HG03139 (cell line): Measurements from ENCODE around the gene PIP4P1.

Source experiments
- ATAC-seq: cut with Tn5 transposase; IDR thresholded peaks from one replicate; pipeline ENCODE4 v1.9.1; 2021; ENCODE audit not compliant: unreplicated experiment

Gene PIP4P1

DNA sequence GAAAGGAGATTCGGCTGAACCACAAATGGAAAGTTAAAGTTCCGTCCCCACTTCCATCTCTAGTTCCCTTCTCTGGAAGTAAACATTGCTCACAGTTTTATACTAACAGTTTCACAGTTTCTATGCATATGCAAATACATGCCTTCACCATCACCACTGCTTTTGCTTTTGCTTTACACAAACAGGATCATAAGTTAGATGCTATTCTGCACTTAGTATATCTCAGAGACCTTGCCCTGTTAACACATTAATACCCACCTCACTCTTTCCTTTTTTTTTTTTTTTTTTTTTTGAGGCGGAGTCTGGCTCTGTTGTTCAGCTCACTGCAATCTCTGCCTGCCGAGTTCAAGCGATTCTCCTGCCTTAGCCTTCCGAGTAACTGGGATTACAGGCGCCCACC, 48.8 kb downstream of the PIP4P1 start:
- no peak for ATAC-seq

DNA sequence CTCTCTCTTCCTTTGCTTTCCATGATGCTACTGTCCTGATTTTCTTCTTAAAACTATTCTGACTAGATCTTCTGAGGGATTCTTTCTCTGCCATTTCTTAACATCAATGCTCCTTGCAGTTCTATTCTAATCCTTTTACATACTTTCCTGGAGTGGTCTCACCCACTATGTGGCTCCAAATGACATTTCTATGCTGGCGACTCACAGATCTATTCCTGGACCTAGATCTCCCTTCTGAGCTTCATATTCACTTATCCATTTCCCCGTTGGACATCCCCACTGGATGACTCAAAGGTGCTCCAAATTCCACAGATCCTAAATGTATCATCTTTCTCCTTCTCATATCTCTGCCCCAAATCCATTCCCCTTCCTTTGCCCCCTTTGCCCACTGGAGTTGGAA, 52.0 kb downstream of the PIP4P1 start:
- ATAC-seq = no peak
